ENCODE data around the gene SARDH.

SARDH gene

GRCh38 chr9:133615606-133616188 is 122.5 kb downstream of the SARDH start:
- Histone ChIP-seq H3K4me2 (no peak overlapping the region), H3K27ac (no peak overlapping the region), H2AFZ (ENCODE audit: low read depth) (no peak overlapping the region), H3K27me3 (ENCODE audit: insufficient read depth, low read depth) (peaks cover 81% of the 10 kb centered on the region), H4K20me1 (ENCODE audit: insufficient read depth) (no peaks in the 10 kb centered on the region), H3K4me1 (ENCODE audit: low read depth, poor library complexity, severe bottlenecking) (no peaks in the 10 kb centered on the region), H3K9ac (no peak overlapping the region), H3K36me3 (ENCODE audit: insufficient read depth) (no peaks in the 10 kb centered on the region), H3K79me2 (ENCODE audit: insufficient read depth, low read depth) (no peaks in the 10 kb centered on the region), H3K4me3 (IDR thresholded peaks at IDR 0.05; ENCODE audit: insufficient read depth, low read depth, low read length) (no peak overlapping the region)
- TF ChIP-seq CTCF (conservative IDR thresholded peaks at IDR 0.05; ENCODE audit: low read depth, low read length), result no peak

- TF ChIP-seq CTCF (conservative IDR thresholded peaks at IDR 0.05; ENCODE audit: low read depth, low read length), result no peak
- Histone ChIP-seq H3K4me2 (no peak overlapping the region), H4K20me1 (ENCODE audit: insufficient read depth) (no peaks in the 10 kb centered on the region), H3K27ac (no peak overlapping the region), H3K9ac (no peak overlapping the region), H3K36me3 (ENCODE audit: insufficient read depth) (no peaks in the 10 kb centered on the region), H3K27me3 (ENCODE audit: insufficient read depth, low read depth) (peaks cover 81% of the 10 kb centered on the region), H3K79me2 (ENCODE audit: insufficient read depth, low read depth) (no peaks in the 10 kb centered on the region), H3K4me3 (IDR thresholded peaks at IDR 0.05; ENCODE audit: insufficient read depth, low read depth, low read length) (no peak overlapping the region), H2AFZ (ENCODE audit: low read depth) (no peak overlapping the region), H3K4me1 (ENCODE audit: low read depth, poor library complexity, severe bottlenecking) (no peaks in the 10 kb centered on the region)
Measured at GRCh38 chr9:133615186-133615585, 123.0 kb downstream of the SARDH start.

GRCh38 chr9:133614678-133615077 is 123.5 kb downstream of the SARDH start:
- H2AFZ ChIP-seq (ENCODE audit: low read depth), result no peak overlapping the region
- no peak overlapping the region for H3K9ac ChIP-seq
- H3K27ac ChIP-seq, result no peak overlapping the region
- no peaks in the 10 kb centered on the region for H4K20me1 ChIP-seq (ENCODE audit: insufficient read depth)
- TF ChIP-seq CTCF (conservative IDR thresholded peaks at IDR 0.05; ENCODE audit: low read depth, low read length), result no peak
- no peak overlapping the region for H3K4me2 ChIP-seq
- no peaks in the 10 kb centered on the region for H3K36me3 ChIP-seq (ENCODE audit: insufficient read depth)
- peaks cover 80% of the 10 kb centered on the region for H3K27me3 ChIP-seq (ENCODE audit: insufficient read depth, low read depth)
- no peak overlapping the region for H3K4me3 ChIP-seq (IDR thresholded peaks at IDR 0.05; ENCODE audit: insufficient read depth, low read depth, low read length)
- H3K79me2 ChIP-seq (ENCODE audit: insufficient read depth, low read depth), result no peaks in the 10 kb centered on the region
- H3K4me1 ChIP-seq (ENCODE audit: low read depth, poor library complexity, severe bottlenecking), result no peaks in the 10 kb centered on the region

- H3K4me2 ChIP-seq, result no peak overlapping the region
- H3K4me3 ChIP-seq (IDR thresholded peaks at IDR 0.05; ENCODE audit: insufficient read depth, low read depth, low read length), result no peak overlapping the region
- no peaks in the 10 kb centered on the region for H3K36me3 ChIP-seq (ENCODE audit: insufficient read depth)
- no peak overlapping the region for H3K9ac ChIP-seq
- H4K20me1 ChIP-seq (ENCODE audit: insufficient read depth), result no peaks in the 10 kb centered on the region
- H3K27ac ChIP-seq, result no peak overlapping the region
- peaks cover 75% of the 10 kb centered on the region for H3K27me3 ChIP-seq (ENCODE audit: insufficient read depth, low read depth)
- H3K4me1 ChIP-seq (ENCODE audit: low read depth, poor library complexity, severe bottlenecking), result no peaks in the 10 kb centered on the region
- no peak for TF ChIP-seq CTCF (conservative IDR thresholded peaks at IDR 0.05; ENCODE audit: low read depth, low read length)
- H3K79me2 ChIP-seq (ENCODE audit: insufficient read depth, low read depth), result no peaks in the 10 kb centered on the region
- H2AFZ ChIP-seq (ENCODE audit: low read depth), result no peak overlapping the region
Measured at GRCh38 chr9:133614056-133614455, 124.1 kb downstream of the SARDH start.

Data from KMS-11 (cell line).